Thyroid gland (tissue), 4 donors: ENCODE measurements around the gene FCHSD2.

Experiments used
- POLR2A ChIP-seq, 2 donors: fragments of 450-650 bp; IDR thresholded peaks; one replicate each; pipeline ENCODE4 v1.6.1; 2017; ENCODE audit warnings: antibody characterized with exemption in 2 of 2, mild to moderate bottlenecking in 2 of 2, moderate library complexity in 1 of 2
- TF ChIP-seq, protein P1 (sequence below), 6 experiments: fragments of 200-600 bp in 3 of 6; fragments of 450-650 bp in 3 of 6; sonication (generic) in 3 of 6; IDR thresholded peaks; one replicate each; pipeline ENCODE4 v1.5.1; 2016 to 2019; ENCODE audit warnings: antibody characterized with exemption in 6 of 6, mild to moderate bottlenecking in 2 of 6, inconsistent platforms in 1 of 6, moderate library complexity in 1 of 6

DNA sequence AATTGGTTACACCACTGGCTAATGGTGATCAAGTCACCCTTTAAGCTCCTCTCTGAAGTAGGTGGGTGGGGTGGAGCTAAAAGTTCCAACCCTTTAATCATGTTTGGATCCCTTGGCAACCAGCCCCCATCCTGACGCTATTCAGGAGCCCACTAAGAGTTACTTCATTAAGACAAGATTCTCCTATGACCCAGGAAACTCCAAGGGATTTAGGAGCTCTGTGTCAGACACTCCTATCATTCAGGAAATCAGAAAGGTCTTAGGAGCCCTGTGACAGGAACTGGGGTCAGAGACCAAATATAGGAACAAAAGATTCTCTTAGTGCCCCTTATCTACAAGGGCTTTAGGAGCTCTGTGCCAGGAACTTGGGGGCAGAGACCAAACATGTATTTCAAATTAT is 186.7 kb downstream of the FCHSD2 start:
- no peak for TF ChIP-seq POLR2A (IDR thresholded peaks at IDR 0.05)
- TF ChIP-seq, protein P1, sequence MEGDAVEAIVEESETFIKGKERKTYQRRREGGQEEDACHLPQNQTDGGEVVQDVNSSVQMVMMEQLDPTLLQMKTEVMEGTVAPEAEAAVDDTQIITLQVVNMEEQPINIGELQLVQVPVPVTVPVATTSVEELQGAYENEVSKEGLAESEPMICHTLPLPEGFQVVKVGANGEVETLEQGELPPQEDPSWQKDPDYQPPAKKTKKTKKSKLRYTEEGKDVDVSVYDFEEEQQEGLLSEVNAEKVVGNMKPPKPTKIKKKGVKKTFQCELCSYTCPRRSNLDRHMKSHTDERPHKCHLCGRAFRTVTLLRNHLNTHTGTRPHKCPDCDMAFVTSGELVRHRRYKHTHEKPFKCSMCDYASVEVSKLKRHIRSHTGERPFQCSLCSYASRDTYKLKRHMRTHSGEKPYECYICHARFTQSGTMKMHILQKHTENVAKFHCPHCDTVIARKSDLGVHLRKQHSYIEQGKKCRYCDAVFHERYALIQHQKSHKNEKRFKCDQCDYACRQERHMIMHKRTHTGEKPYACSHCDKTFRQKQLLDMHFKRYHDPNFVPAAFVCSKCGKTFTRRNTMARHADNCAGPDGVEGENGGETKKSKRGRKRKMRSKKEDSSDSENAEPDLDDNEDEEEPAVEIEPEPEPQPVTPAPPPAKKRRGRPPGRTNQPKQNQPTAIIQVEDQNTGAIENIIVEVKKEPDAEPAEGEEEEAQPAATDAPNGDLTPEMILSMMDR (IDR thresholded peaks at IDR 0.05), result no peak
